ENCODE data around the gene ITGB4.
A peak's percentile ranks its signal among the peaks of the same experiment; 100 is the strongest.

Gene ITGB4

GRCh38 chr17:75733471-75733870, 12.2 kb downstream of the ITGB4 start:
- no peak for DNase-seq

DNA sequence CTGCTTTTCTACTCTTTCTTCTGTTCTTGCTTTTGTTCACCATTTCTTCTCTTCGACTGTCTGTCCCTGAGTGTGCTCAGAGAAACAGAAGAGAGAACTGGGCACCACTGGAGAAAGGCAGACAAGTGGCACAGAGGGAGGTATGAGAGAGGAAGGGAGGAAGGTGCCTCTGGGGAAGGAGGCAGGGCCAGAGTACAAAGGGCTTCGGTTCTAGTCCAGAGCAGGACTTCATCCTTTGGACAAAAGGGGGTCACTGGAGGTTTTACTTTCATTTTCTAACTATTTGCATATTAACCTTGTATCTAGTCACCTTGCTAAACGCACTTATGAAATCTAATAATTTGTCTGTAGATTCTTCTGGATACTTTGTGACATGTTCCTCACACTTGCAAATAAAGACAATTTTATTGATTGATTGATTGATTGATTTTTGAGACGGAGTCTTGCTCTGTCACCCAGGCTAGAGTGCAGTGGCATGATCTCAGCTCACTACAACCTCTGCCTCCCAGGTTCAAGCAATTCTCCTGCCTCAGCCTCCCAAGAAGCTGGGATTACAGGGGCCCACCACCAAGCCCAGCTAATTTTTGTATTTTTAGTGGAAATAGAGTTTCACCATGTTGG, 13.5 kb downstream of the ITGB4 start:
- no peak for DNase-seq

DNA sequence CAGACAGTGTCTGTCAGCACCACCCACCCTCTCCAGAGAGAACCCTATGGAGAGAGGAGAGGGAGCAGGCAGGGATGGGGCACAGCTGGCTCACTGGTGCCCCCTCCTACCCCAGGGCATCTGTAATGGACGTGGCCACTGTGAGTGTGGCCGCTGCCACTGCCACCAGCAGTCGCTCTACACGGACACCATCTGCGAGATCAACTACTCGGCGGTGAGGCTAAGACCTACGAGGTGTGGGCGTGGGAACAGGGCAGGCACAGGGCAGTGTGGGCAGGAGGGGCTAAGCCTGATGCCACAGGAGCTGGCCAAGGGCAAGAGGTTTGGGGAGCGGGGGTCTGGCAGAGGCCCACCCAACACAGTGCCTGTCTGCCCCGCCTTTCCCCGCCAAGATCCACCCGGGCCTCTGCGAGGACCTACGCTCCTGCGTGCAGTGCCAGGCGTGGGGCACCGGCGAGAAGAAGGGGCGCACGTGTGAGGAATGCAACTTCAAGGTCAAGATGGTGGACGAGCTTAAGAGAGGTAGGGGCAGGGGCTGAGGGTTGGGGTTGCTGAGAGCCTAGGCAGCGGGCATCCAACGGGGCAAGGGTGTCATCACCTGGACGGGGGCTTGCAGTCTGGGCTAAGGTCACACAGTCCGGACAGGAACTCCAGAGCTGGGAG, 15.0 kb downstream of the ITGB4 start:
- DNase-seq = no peak

- no peak for DNase-seq
Measured at GRCh38 chr17:75737133-75737962, 16.1 kb downstream of the ITGB4 start.

DNA sequence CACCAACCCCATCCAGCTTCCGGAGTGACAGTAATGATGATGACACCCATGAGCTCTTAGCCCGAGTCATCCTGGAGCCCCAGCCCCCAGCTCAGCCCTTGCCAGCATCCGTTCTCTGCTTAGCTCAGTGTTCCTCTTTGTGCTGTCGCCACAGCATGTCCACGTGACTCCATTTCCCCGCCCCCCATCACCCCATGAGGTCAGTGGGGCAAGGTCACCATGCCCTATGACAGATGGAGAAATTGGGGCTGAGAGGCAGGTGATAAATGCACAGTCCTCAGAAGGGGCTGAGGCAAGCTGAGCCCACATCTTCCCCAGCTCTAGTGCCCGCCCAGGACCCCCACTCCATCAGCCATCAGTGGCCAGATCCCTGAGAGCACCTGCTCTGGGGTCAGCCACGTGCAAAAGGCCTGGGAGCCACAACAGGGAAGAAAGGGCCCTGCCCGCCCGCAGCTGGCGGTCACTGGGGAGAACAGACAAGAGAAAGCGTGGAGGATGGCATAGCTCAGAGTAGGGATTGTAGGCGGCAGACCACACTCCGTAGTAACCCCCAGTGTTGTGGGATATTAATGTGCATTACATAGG, 17.1 kb downstream of the ITGB4 start:
- no peak for DNase-seq

GRCh38 chr17:75739174-75739573, 17.9 kb downstream of the ITGB4 start:
- DNase-seq = no peak

GRCh38 chr17:75739801-75740200, 18.5 kb downstream of the ITGB4 start:
- DNase-seq = no peak

- no peak for DNase-seq
Measured at GRCh38 chr17:75740215-75740614, 19.0 kb downstream of the ITGB4 start.

GRCh38 chr17:75740631-75741077, 19.4 kb downstream of the ITGB4 start:
- no peak for DNase-seq

- DNase-seq = no peak
Measured at GRCh38 chr17:75742337-75742736, 21.1 kb downstream of the ITGB4 start.

GRCh38 chr17:75743625-75744206, 22.5 kb downstream of the ITGB4 start:
- DNase-seq = no peak

- no peak for DNase-seq
Measured at GRCh38 chr17:75748706-75749105, 27.4 kb downstream of the ITGB4 start.

DNA sequence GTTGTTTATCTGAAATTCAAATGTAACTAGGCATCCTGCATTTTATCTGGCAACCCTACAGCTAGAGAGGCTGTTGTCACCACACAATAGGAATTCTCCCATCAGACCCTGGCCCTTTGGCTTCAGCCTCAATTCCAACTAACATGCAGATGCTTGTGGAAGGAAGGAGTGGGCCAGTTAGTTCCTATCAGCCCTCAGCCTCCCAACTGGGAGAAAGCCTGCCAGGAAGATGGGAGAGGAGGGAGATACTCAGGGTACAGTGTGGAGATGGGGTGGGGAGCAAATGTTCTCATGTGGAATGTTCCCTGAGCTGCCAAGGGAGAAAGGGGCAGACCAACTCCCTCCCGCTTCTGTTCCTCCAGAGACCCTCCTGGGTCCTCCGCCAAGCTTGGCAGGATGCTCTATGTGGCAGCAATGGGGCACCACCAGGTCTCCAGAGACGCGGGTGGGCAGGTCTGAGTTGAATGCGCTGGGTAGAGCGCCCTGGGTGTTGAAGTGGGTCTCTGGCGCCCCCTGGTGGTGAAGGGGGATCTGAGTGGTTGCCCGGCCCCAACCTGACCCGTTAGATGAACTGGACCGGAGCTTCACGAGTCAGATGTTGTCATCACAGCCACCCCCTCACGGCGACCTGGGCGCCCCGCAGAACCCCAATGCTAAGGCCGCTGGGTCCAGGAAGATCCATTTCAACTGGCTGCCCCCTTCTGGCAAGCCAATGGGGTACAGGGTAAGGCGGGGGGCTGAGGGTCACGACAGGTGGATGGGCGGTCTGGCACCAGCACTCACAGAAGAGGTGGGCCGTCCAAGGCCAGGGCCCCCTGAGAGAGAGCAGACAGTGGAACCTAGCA, 28.5 kb downstream of the ITGB4 start:
- DNase-seq = peak; percentile 88

- no peak for DNase-seq
Measured at GRCh38 chr17:75750661-75751423, 29.6 kb downstream of the ITGB4 start.

DNA sequence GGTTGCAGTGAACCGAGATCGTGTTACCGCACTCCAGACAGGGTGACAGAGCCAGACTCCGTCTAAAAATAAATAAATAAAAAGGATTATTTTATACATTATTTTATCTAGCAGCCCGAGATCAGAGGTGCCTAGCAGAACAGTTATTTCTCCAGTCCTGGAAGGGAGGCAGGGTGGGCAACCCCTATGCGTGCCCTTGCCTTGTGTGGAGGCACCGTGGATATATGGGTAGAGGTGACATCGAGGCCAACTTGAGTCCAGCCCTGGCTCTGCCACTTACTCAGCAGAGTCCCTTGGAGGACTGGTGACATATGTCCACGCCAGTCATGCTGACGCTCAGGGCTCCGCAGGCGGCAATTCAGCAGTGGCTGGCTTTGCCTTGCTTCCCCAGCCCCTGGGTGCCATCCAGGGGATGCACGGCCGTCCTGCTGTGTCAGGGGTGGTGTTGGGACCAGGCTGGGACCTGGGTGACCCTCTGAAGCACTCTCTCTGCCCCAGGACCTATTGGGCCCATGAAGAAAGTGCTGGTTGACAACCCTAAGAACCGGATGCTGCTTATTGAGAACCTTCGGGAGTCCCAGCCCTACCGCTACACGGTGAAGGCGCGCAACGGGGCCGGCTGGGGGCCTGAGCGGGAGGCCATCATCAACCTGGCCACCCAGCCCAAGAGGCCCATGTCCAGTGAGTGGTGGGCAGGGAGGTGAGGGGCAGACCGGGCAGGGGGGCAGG, 30.6 kb downstream of the ITGB4 start:
- DNase-seq = no peak

GRCh38 chr17:75752405-75752709, 31.1 kb downstream of the ITGB4 start:
- no peak for DNase-seq

DNA sequence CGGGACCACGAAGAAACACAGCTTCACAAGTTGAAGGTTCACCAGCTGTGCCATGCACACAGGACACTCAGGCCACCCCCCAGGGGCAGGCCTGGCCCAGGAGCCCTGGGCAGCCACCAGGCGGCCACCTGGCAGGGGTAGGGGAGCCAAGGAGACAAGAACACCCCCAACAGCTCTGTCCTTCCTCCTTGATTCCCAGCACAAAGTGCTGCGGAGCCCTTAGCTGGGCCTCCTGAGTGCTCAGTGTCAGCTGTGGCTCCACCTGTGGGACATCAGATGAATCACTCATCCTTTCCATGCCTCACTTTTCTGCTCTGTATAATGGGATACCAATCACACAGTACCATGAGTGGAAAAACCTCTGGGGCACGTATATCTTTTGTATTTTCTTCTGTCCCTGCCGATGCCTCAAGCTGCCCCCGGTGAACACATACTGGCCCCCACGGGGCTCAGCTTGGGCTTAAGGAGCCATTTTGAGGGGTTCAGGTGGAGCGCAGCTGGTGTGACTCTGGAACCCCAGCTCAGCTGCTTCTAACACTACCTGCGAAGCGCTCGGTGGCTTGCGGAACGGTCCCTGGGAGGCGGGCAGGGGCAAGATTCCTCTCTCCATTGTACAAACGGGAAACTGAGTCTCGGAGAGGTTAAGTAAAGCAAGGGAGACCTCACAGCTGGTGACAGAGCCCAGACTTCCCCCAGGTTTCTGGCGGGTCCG, 31.7 kb downstream of the ITGB4 start:
- DNase-seq = no peak

GRCh38 chr17:75753514-75754377, 32.5 kb downstream of the ITGB4 start:
- peak; percentile 88 for DNase-seq
